Caki2 (cell line): ENCODE data around the gene TPCN2. TPM values are rescaled to one million over a fixed set of nuclear protein-coding genes. Genes with fewer than 3 reads are reported as not detected.

ENCODE experiments used
- DNase-seq: peaks from one replicate; pipeline ENCODE4 v3.0.0-alpha.2; 2015; ENCODE audit warnings: low read depth
- in situ Hi-C: cut with HindIII; loops from 2 replicates; pipeline ENCODE4 v1.10.0; 2016; ENCODE audit warnings: low sequenced_read_pairs, low pct_unique_long_range_greater_than_20kb, mixed read lengths
- total RNA-seq: library from RNA; depleted of rRNA; stranded (reverse); fragments of >200 nt; shearing (Covaris generic); gene quantifications from 2 replicates; pipeline ENCODE4 v1.2.3, GENCODE V29; 2014; ENCODE audit warnings: low replicate concordance

The TPCN2 gene
- total RNA-seq, 1 experiment from 2014 or later = 4.2 TPM

GRCh38 chr11:69080257-69080995 lies 31.7 kb downstream of the TPCN2 start:
- in situ Hi-C loops = no loop called here
- peak; percentile 18 for DNase-seq

GRCh38 chr11:69081180-69081579 lies 32.4 kb downstream of the TPCN2 start:
- in situ Hi-C loops = no loop called here
- no peak for DNase-seq

GRCh38 chr11:69083531-69084247 lies 35.0 kb downstream of the TPCN2 start:
- DNase-seq = no peak
- in situ Hi-C loops = no loop called here

- DNase-seq = no peak
- in situ Hi-C loops = no loop called here
These were observed 35.6 kb downstream of the TPCN2 start for GRCh38 chr11:69084371-69084770.

- no peak for DNase-seq
- in situ Hi-C loops = no loop called here
These were observed 36.9 kb downstream of the TPCN2 start for GRCh38 chr11:69085490-69086095.

GRCh38 chr11:69086152-69087132 lies 37.7 kb downstream of the TPCN2 start:
- in situ Hi-C loops = no loop called here
- DNase-seq = no peak

GRCh38 chr11:69087133-69087524 lies 38.4 kb downstream of the TPCN2 start:
- in situ Hi-C loops = no loop called here

GRCh38 chr11:69087811-69088210 lies 39.1 kb downstream of the TPCN2 start:
- DNase-seq = no peak
- in situ Hi-C loops = no loop called here

More at GRCh38 chr11:69087133-69087524, 38.4 kb downstream of the TPCN2 start:
- DNase-seq = no peak

GRCh38 chr11:69088676-69089146 lies 40.0 kb downstream of the TPCN2 start:
- in situ Hi-C loops = no loop called here

GRCh38 chr11:69089258-69089657 lies 40.5 kb downstream of the TPCN2 start:
- DNase-seq = peak; percentile 56
- in situ Hi-C loops = no loop called here

More at GRCh38 chr11:69088676-69089146, 40.0 kb downstream of the TPCN2 start:
- peak; percentile 57 for DNase-seq

- no peak for DNase-seq
- in situ Hi-C loops = no loop called here
These were observed 43.0 kb downstream of the TPCN2 start for GRCh38 chr11:69091638-69092165.

- in situ Hi-C loops = no loop called here
- DNase-seq = no peak
These were observed 43.5 kb downstream of the TPCN2 start for GRCh38 chr11:69092263-69092662.

GRCh38 chr11:69093106-69093505 lies 44.4 kb downstream of the TPCN2 start:
- in situ Hi-C loops = no loop called here
- DNase-seq = no peak

GRCh38 chr11:69094111-69094914 lies 45.6 kb downstream of the TPCN2 start:
- in situ Hi-C loops = no loop called here

GRCh38 chr11:69094915-69095290 lies 46.2 kb downstream of the TPCN2 start:
- in situ Hi-C loops = no loop called here
- DNase-seq = no peak

More at GRCh38 chr11:69094111-69094914, 45.6 kb downstream of the TPCN2 start:
- no peak for DNase-seq

- DNase-seq = no peak
- in situ Hi-C loops = no loop called here
These were observed 46.6 kb downstream of the TPCN2 start for GRCh38 chr11:69095300-69095699.

- in situ Hi-C loops = no loop called here
- no peak for DNase-seq
These were observed 47.7 kb downstream of the TPCN2 start for GRCh38 chr11:69096473-69096872.
